GM12872 (cell line): ENCODE data around the gene CWF19L2.

Experiments
- TF ChIP-seq, protein P1 (sequence below): IDR thresholded peaks from 3 replicates; pipeline ENCODE4 v1.5.1; 2011; ENCODE audit warnings: low read depth, mild to moderate bottlenecking, low read length, moderate library complexity; ENCODE audit not compliant: insufficient read depth

Gene CWF19L2

DNA sequence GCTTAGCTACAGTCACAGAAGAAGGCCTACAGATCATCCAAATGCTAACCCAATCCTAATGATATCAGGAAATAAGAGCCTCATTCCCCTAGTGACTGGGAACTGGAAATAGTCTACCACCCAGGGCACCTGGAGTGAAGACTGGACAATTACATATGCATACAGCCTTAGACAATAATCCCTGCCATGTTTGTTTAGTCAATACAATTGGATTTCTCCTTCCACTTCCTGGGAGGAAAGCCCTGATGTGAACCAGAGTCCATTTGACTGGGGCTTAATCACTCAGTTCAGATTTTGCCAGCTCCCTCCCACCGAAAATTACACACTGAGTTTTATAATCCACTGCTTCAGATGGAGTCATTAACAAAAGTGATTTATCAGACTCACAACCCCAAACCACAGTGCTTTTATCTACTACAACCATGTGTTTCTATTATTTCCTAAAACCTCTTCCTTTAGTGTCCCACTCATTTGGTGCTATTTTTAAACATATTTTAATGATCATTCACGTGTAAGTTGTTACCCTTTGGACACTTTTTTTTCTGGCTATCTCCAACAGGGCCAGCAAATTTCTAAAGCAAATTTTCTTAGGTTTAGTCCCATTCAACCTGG lies 29.9 kb downstream of the CWF19L2 start:
- TF ChIP-seq, protein P1, sequence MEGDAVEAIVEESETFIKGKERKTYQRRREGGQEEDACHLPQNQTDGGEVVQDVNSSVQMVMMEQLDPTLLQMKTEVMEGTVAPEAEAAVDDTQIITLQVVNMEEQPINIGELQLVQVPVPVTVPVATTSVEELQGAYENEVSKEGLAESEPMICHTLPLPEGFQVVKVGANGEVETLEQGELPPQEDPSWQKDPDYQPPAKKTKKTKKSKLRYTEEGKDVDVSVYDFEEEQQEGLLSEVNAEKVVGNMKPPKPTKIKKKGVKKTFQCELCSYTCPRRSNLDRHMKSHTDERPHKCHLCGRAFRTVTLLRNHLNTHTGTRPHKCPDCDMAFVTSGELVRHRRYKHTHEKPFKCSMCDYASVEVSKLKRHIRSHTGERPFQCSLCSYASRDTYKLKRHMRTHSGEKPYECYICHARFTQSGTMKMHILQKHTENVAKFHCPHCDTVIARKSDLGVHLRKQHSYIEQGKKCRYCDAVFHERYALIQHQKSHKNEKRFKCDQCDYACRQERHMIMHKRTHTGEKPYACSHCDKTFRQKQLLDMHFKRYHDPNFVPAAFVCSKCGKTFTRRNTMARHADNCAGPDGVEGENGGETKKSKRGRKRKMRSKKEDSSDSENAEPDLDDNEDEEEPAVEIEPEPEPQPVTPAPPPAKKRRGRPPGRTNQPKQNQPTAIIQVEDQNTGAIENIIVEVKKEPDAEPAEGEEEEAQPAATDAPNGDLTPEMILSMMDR = no peak

DNA sequence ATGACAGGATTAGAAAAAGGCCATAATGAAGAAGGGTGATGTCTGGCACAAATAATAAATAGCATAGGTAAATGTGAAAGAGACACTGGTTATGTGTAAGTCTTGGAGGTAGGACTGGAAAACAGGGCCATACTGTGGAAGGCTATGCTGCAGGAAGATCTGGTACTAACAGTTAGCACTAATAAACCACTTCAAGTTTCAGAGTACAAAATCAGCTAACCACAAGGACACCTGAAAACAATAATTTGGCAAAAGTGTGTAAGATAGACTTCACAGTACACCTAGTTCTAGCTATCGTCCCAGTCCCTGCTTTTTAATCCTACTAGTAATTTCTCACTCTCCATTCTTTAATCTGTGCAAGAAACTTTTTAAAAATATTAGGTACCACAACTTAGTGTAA lies 44.3 kb downstream of the CWF19L2 start:
- TF ChIP-seq, protein P1 = no peak

- TF ChIP-seq, protein P1 = no peak
These were observed 48.8 kb downstream of the CWF19L2 start for GRCh38 chr11:107408762-107409211.

GRCh38 chr11:107405260-107405659 lies 52.4 kb downstream of the CWF19L2 start:
- TF ChIP-seq, protein P1 = no peak

DNA sequence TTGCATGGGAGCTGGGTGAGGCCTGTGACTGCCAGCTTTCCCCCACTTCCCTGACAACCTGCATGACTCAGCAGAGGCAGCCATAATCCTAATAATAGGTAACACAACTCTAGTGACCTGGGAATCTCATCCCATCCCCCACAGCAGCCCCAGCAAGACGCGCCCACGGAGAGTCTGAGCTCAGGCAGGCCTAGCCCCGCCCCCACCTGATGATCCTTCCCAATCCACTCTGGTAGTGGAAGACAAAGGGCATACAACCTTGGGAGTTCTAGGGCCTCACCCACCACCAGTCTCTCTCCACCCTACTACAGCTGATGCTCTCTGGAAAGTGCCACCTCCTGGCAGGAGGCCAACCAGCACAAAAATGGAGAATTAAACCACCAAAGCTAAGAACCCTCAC lies 60.3 kb downstream of the CWF19L2 start:
- TF ChIP-seq, protein P1 = no peak

DNA sequence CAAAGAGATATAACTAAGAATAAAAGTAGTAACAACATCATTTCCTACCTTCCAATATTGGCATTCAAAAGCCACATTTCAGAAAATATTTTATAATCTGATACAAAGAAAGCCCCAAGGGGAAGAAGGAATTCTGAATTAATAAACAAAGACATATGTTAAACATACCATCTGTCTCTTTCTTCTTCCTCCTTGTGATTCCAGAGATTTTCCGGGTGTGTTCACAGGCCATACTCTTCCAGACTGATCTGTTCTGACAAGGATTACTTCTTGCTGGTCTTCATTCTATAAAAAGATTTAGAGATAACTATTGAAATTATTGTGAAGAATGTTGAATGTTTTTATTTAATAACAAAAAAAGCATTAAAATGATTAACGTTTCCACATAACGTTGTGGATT lies 65.0 kb downstream of the CWF19L2 start:
- TF ChIP-seq, protein P1 = no peak

- TF ChIP-seq, protein P1 = no peak
These were observed 70.0 kb downstream of the CWF19L2 start for GRCh38 chr11:107387666-107388065.
